ENCODE measurements around the gene TNFAIP2.

The TNFAIP2 gene

DNA sequence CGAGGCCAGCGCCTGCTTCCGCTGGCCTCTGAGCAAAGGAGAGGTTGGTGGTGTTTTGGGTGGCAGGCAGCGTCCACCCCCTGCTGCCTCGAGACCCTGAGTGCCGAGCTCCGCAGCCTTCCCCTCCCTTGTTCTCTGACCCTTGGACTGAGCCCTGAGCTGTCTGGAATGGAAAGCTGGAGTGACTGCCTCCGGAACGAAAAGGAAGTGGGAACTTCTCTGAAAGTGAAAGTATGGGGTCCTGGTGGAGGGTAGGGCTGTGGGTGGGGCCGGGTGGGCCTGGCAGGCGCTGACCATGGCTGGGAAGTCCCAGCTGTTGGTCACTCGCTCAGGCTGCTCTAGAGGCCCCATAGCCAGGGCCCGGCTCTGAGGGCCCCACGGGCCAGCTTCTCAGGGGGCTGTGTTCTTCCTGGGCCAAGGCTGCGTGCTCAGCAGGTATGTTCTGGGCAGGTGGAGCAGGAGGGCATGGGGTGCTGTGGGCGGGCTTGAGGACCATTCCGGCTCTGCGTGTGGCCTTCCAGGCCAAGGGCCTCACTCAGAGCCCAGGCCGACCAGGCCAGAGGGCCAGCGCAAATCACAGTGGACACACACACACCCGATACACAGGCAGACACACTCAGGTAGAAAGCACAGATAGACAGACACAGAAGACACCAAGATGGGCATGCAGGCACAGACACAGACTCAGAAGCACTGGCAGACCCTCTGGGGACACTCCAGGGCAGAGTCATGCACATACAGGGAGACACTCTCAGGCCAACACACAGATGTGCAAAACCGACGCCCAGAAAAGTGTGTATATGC is 28.7 kb upstream of the TNFAIP2 start, which contains the start of gene EXOC3L4:
EXOC3L4 (plus strand) TSS at position 320 of the 804 bp plus-strand sequence. CDS start 5,495 bp downstream, outside the sequence.
- no peak for DNase-seq

DNA sequence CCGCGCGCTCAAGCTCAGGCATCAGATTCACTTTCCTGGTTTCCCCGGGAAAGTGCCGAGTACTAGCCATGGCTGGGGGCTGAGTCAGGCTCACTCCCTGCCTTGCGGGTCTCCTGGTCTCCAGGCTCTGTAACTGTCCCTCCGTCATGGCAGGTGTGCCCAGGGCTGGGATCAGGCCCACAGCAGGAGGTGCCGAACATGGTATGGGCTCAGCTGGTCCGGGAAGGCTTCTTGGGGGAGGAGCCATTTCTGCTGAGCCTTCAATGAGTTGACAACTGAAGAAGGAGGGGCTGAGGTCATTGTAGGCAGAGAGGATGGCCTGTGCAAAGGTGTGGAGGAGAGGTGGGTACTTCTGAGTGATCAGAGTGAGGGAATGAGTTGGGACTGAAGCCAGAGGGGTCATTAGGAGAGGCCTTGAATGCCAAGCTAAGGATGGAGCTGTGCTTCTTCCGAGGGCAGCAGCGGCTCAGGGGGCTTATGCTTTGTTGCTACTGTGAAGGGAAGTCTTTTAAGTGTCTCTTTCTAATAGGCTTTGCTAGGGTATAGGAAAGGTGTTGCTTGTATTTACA is 28.0 kb upstream of the TNFAIP2 start:
- no peak for DNase-seq

DNA sequence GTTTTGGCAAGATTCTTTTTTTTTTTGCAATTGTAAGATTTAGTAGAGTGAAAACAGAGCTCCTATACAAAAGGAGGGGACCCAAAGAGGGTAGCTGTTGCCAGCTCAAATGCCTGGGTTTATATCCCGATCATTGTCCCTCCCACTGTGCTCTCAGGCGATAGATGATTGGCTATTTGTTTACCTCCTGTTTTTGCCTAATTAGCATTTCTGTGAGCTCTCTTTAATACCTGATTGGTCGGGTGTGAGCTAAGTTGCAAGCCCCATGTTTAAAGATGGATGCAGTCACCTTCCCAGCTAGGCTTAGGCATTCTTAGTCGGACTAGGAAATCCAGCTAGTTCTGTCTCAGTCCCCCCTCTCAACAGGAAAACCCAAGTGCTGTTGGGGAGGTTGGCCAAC is 26.9 kb upstream of the TNFAIP2 start:
- no peak for DNase-seq

DNA sequence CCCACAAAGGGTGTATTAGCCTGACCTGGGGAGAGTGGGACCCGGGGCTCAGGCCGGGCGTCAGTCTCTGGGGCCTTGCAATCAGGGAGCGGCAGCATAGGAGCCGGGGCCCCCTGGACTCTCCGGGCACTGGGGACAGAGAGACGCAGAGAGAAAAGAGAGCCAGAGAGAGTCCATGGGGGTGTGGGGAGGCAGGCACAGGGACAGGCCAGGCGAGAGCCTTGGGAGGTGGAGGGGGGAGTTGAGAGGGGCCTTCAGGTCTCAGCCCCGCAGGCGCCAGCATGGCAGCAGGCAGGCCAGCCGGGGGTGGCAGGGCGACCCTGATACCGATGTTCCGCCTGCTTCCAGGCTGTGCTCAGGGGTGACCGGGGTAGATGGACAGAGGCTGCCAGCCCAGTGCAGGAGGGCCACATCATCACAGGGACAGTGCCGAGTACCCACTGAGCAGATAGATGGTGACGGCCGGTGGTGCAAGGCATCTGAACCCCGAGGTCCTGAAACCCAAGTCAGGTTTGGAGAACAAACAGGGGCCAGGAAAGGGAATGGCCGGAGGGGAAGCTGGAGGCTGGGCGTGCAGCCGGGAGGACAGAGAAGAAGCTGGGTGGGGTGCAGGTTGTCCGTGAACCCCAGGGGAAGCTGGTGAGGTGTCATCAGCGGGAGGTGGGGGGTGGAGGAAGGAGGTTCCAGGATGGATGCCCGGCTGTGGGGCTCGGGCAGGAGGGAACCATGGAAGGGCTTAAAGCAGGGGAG is 25.8 kb upstream of the TNFAIP2 start:
- DNase-seq = no peak

DNA sequence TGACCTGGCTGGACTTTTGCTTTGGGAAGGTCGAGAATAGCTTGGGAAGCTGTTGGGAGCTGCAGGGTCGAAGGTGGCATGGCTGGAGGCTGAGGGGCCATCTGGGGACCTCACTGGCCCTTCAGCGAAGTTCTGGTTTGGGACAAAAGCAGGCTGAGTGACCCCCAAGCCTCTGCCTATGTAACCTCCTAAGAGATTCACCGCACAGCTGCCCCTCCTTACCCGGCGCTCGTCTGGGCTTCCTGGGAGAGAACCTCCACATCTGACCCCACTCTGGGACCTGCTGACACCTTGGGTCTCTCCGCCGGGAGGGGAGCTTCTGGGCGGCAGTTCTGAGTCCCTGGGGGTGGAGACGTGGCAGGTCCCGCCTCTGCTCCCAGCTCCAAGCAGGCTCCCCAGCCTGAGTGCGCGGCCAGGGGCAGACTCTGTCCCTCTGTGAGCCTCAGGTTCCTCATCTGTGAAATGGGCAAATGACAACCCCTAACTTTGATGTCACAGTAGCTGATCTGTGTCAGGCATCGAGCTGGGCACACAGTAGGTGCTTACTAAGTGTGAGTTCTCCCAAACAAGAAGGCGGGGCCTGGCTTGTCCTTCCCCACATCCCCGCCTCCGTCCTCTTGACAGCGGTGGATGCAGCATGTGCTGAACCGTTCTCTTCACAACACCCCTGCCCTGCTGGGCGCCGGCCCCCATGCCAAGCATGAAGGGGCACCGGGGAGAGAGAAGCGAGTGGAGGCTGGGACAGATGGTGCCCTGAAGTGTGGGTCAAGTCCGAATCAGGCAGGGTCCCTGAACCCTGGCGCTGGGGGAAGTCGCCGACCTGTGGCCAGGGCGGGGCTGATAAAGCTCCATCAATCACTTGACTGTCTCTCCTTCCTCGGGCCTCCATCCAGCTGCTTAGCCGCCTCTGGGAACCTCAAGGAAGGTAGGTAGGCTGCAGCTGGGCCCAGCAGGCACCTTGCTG is 25.0 kb upstream of the TNFAIP2 start:
- no peak for DNase-seq

DNA sequence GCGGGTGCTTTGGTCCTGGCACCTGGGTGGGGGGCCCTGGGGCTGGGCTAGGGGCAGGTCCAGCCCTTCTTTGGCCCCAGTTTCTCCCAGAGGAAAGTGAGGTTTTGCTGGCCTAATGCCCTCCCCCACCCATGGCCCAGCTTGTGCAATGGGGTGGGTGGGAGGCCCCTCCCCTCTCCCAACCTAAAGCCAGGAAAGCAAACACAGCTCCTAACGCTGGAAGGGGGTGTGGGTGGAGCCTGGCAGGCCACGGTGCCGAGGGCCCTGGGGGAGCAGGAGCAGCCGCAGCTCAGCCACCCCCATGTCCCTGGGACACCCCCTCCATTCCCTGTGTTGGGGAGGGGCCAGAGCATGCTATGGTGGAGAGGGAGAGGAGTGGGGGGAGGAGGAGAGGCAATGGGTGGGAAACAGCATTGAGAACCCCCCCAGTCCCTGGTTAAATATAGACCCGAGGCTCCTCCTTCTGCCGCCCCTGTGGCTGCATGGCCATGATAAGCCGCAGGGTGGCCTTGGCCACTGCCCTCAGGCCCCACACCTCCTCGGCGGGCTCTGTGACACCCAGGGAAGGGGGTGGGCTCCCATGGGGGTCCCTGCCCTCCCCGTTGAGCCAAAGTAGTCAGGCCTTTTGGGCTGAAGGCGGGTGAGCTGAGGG is 24.1 kb upstream of the TNFAIP2 start:
- DNase-seq = no peak

DNA sequence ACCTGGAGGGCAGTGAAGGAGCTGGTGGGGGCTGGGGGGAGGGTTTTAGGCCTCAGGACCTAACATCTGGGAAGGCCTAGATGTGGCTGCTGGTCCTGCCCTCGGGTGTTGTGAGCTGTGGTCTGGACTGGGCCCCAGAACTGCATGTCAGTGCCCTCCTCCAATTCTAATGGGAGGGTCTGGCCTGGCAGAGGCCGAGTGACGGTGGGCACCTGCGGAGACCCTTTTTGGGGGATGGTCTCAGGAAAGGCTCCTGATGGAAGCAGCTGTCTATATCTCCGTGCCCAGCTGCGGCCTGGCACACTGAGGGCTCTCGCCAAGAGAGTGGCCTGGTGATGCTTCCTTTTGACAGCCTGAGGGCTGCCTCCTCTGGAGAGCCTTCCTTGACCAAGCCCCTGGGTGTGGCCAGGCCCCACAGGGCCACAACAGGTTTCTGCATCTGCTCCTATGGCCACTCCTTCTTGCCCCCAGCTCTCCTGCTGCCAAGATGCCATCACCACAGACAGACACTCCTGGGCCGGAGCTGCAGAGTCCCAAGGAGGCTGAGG is 23.5 kb upstream of the TNFAIP2 start:
- no peak for DNase-seq

DNA sequence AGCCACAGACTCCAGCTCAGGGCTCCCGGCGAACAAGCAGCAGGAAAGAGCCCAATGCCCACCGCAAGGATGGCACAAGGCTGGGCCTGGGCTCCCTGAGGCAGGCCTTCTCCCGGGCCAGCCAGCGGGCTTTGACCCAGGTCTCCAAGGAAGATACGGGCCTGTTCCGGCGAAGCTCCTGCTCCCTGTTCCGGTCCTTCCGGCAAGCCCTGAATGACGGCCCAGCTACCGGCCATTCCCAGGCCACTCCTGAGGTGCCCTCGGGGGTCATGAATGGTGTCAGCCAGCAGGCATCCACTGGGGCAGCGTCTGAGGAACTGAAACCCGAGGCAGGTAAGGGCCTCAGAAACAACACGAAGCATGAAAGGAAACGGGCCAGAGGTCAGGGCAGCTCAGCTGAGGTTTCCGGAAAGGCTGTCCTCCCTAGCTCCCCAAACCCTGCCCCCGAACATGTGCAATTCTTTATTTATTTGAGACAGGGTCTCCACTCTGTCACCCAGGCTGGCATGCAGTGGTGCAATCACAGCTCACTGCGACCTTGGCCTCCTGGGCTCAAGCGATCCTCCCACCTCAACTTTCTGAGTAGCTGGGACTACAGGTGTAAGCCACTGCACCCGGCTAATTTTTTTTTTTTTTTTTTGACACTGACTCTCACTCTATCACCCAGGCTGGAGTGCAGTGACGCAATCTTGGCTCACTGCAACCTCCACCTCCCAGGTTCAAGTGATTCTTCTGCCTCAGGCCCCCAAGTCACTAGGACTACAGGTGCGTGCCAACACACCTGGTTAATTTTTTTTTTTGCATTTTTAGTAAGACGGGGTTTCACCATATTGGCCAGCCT is 22.8 kb upstream of the TNFAIP2 start:
- DNase-seq = no peak

DNA sequence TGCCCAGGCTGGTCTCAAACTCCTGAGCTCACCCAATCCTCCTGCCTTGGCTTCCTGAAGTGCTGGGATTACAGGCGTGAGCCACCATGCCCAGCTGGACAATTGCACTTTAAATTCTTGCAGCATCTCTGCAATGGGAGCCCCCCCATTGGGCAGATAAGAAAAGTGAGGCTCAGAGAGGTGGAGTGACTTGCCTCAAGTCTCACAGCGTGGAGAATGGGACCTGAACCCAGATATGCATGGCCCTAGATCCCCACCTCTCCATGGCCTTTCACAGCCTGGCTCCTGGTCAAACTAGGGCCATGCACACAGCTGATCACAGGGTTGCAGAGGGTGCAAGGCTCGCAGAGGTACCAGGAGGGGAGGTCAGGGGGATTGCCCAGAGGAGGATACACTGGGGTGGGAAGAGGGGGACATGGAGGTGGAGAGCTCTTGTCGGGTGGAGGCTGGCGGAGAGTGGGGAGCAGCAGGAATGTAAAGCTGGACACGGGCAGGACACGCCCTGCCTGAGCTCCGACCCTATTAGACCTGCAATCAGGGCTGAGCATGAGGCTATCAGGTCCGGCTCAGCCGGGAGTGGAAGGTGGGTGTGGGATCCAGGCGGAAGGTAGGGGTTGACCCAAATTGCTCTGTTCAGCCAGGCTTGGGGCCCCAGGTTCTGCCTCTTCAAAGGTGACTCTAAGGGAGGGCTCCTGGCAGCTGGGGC is 21.9 kb upstream of the TNFAIP2 start:
- no peak for DNase-seq

DNA sequence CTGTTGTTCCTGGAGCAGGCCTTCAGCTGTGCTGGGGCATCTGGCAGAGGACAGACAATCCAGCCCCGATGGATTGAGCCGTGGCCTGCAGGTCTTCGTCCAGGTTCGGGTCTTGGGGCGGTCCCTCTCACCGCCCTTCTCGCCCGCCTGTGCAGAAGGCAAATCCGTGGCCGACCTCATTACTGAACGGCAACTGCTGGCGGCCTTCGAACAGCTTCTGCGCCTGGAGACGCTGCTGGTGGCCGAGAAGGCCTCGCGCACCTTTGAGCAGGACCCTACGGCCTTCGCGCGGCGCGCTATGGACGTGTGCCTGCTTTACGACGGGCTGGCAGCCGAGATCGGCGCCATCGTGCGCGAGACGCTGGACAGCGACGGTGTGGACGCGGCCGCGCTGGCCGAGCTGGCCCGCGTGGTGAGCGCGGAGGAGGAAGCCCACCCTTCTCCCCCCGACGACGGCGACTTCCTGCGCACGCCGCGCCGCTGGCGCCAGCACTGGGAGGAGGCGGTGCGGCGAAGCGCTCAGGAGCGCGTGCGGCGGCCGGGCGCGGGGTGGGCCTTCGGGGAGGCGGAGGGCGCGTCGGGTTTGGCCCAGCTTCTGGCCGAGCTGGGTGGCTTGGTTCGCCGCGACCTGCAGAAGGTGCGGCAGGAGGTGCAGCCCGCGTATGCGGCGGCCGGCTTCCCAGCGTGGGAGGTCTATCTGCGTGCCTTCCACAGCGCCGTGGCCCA is 21.1 kb upstream of the TNFAIP2 start:
- DNase-seq = no peak

DNA sequence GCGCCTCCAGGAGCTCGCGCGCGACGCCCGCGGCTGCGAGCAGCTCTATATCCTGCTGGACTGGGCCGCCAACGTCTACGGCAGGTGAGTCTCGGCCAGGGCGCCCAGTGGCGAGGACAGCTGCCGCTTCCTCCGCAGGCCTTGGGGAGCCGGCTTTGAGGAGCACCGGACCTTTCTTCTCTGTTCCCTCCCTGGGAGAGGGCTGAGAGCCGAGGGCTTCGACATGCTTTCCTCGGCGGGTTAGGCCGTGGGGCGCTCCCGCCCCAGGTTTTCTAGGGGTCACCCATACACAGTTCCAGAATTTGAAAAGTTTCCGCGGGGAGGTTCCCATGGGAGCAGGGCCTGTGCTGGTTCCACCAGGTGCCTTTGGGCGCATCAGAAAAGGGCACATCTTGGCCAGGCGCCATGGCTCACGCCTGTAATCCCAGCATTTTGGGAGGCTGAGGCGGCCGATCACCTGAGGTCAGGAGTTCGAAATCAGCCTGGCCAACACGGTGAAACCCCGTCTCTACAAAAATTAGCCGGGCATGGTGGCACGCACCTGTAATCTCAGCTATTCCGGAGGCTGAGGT is 20.5 kb upstream of the TNFAIP2 start:
- no peak for DNase-seq

DNA sequence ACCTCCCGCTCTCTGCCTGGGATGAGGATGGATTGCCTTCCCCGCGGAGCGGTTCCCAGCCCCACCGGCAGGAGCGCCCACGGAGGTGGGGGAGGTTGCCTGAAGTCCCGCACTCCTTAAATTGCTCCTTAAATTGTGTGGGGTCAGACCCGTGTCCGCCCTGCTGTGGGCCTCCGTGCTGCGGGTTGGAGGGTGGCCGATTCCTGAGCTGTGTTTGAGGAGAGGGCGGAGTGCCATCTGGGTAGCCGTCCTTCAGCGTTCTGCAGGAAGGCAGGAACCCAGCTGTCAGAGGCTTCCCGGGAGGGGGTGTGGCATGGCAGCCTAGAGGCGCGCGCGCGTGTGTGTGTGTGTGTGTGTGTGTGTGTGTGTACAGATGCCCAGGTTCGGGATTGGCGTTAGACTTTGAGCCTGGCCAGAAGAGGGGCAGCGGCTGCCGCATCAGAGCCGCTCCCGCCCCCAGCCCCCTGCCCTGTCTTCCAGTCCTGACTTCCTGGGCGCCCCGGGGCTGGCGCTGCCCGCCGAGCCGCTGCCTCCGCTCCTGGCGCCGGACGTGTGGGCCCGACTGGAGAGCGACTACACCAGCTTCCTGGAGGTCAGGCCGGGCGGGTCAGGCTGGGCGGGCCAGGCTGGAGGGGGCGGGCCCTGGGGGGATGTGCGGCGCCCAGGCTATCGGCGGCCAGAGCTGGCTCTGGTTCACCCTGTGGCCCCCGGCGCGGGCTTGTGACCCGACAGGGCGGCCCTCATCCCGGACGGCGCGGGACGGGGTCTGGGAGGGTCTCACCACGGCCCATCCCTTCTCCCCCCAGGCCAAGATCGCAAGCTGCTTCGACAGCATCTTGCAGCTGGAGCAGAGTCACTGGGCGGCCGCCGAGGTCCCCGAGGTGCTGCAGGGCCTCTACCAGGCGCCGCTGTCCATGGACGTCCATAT is 19.5 kb upstream of the TNFAIP2 start:
- no peak for DNase-seq

DNA sequence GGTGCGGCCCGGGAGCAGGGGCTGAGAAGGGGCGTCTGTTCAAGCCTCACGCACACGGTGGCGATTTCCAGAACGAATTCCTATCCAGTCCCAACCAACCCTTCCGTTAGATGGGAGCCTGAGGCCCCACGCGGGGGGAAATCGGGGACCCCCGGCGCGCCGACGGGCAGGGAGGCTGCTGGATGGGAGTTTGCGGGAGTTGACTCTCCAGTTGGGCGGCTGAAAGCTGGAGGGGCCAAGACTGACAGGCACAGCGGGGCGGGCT is 18.9 kb upstream of the TNFAIP2 start:
- no peak for DNase-seq

DNA sequence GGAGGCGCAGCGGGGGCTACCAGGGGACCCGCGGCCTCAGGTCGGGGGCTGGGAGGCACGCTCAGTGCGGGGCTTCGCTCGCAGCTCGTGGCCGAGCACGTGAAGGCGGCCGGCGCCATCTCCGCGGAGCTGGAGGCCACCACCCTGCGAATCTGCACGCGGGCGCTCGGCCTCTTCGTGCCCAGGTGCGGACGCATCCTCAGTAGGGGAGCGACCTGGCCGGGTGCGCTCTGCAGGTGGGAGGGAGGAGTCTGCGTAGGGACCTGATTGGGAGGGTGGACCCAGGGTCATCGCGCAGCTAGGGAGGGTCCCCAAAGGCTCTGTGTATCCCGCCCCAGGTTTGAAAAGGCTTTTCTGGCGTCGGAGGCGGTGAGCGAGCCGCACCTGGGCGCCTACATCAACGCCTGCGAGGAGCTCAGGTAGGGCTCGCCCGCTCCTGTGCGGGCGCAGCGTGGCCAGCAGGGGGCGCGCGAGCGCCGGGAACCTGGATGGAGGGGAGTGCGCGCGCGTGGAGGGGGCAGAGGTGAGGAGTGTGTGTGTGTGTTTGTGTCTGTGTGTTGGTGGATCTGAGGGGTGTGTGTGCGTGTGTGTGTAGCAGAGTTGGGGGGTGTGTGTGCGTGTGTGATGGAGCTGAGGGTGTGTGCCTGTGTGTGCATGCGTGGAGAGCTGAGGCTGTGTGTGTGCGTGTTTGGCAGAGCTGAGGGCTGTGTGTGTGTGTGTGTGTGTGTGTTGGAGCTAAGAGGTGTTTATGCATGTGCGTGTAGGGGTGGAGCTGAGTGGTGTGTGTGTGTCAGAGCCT is 18.4 kb upstream of the TNFAIP2 start:
- no peak for DNase-seq

DNA sequence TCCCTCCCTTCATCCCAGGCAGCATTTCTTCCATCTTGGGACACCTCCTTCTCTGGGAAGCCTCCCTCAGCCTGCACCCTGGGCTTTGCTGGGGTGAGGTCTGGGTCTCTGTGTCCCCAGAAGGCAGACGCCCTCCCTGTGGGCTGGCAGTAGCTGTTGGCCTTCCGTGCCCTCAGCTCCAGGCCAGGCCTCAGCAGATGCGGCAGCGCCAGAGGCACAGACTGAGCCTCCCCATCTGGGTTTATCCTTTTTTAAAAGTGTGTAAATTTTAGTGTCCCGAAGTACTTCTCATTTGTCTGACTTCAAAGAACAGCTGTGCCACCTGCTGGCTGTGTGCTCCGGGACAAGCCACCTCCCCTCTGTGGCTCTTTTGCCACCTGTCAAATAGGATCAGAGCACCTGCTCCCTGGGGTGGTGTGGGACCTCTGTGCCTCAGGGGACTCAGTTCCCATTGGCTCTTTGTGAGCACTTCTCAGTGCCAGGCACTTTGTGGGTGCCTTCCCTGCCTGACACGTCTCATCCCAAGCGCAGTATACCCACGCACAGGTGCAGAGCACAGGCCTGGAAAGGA is 17.6 kb upstream of the TNFAIP2 start:
- DNase-seq = no peak

DNA sequence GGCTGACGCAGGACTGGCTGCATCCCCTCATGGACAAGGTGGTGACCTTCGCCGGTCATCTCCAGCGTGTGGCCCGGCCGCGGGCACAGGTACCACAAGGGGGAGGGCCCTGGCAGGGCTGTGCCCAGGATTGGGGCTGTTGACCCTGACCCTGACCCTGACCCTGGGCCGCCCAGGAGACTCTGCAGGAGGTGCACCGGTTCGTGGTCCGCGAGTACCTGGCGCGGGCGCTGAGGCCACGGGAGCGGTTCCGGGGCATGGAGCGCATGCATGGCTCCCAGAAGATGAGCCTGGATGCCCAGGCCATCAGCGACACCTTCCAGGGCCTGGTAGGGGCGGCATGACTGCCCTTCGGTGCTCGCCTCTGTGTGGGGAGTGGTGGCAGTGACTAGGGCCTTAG is 15.8 kb upstream of the TNFAIP2 start:
- DNase-seq = no peak

All from NCI-H1417 treated with DMSO at 0.1 percent for 48 hours (cell line).